Loucy (cell line): ENCODE results near the gene ACAA1.

ENCODE experiments used
- H2AFZ ChIP-seq: fragments of 200-600 bp; sonication (generic); 2 replicates; pipeline ENCODE4 v1.6.0; 2016; ENCODE audit warnings: antibody characterized with exemption, mild to moderate bottlenecking, low read length, moderate library complexity
- H3F3A ChIP-seq: fragments of 200-600 bp; 2 replicates; pipeline ENCODE4 v1.6.0; 2016; ENCODE audit warnings: antibody characterized with exemption, low read depth, mild to moderate bottlenecking
- H3K27me3 ChIP-seq: fragments of 200-600 bp; sonication (generic); 2 replicates; pipeline ENCODE4 v1.6.1; 2014; ENCODE audit warnings: low read length, mild to moderate bottlenecking; ENCODE audit not compliant: insufficient read depth, poor library complexity, severe bottlenecking
- H3K36me3 ChIP-seq: fragments of 200-600 bp; sonication (generic); 2 replicates; pipeline ENCODE4 v1.6.1; 2016; ENCODE audit warnings: low read length; ENCODE audit not compliant: insufficient read depth
- H3K4me1 ChIP-seq: fragments of 200-600 bp; sonication (generic); 2 replicates; pipeline ENCODE4 v1.5.1; 2014; ENCODE audit warnings: low read length, mild to moderate bottlenecking; ENCODE audit not compliant: insufficient read depth, poor library complexity, severe bottlenecking
- H3K4me2 ChIP-seq: fragments of 200-600 bp; sonication (generic); 2 replicates; pipeline ENCODE4 v1.6.0; 2014; ENCODE audit warnings: antibody characterized with exemption, low read length, low read depth, mild to moderate bottlenecking; ENCODE audit not compliant: poor library complexity, severe bottlenecking
- H3K4me3 ChIP-seq: fragments of 200-600 bp; sonication (generic); 2 replicates; pipeline ENCODE4 v1.5.1; 2014; ENCODE audit warnings: low read length, mild to moderate bottlenecking, mixed read lengths; ENCODE audit not compliant: poor library complexity, severe bottlenecking
- H3K79me2 ChIP-seq: fragments of 200-600 bp; sonication (generic); 2 replicates; pipeline ENCODE4 v1.6.1; 2014; ENCODE audit warnings: low read length; ENCODE audit not compliant: insufficient read depth
- H3K9ac ChIP-seq: fragments of 200-600 bp; sonication (generic); 2 replicates; pipeline ENCODE4 v1.6.0; 2014; ENCODE audit warnings: mild to moderate bottlenecking, low read depth, low read length, moderate library complexity; ENCODE audit not compliant: poor library complexity, severe bottlenecking
- H3K9me2 ChIP-seq: fragments of 200-600 bp; sonication (generic); replicated peaks from 2 replicates; pipeline ENCODE4 v1.6.1; 2016; ENCODE audit warnings: low read depth, low read length, mixed read lengths
- H3K9me3 ChIP-seq: fragments of 200-600 bp; sonication (generic); 2 replicates; pipeline ENCODE4 v1.6.1; 2014; ENCODE audit warnings: mild to moderate bottlenecking, antibody characterized with exemption, low read length, low read depth; ENCODE audit not compliant: insufficient read depth
- H4K20me1 ChIP-seq: fragments of 200-600 bp; sonication (generic); 2 replicates; pipeline ENCODE4 v1.6.0; 2014; ENCODE audit warnings: antibody characterized with exemption, low read length, mild to moderate bottlenecking; ENCODE audit not compliant: insufficient read depth, poor library complexity, severe bottlenecking
- CTCF ChIP-seq: fragments of 200-600 bp; sonication (generic); conservative IDR thresholded peaks from 2 replicates; pipeline ENCODE4 v1.5.1; 2014; ENCODE audit warnings: mild to moderate bottlenecking, antibody characterized with exemption, low read length
- EZH2phosphoT487 ChIP-seq: fragments of 200-600 bp; IDR thresholded peaks from 2 replicates; pipeline ENCODE4 v1.6.1; 2018; ENCODE audit warnings: antibody characterized with exemption, mild to moderate bottlenecking, moderate library complexity, borderline replicate concordance

Gene ACAA1

GRCh38 chr3:38086496-38086895, 50.4 kb downstream of the ACAA1 start:
- Histone ChIP-seq H3K4me2 (no peak overlapping the region), H3K4me1 (no peaks in the 10 kb centered on the region), H3K27me3 (no peaks in the 10 kb centered on the region), H3K9ac (no peak overlapping the region), H2AFZ (no peak overlapping the region), H3K4me3 (no peak overlapping the region), H3K79me2 (no peaks in the 10 kb centered on the region), H3K9me3 (peaks cover 3% of the 10 kb centered on the region; the same call in 1 of the 2 replicates), H3K36me3 (no peaks in the 10 kb centered on the region), H3F3A (peaks cover 7% of the 10 kb centered on the region), H3K9me2 (no peaks in the 10 kb centered on the region), H4K20me1 (no peaks in the 10 kb centered on the region)
- no peak for TF ChIP-seq CTCF
- no peak for TF ChIP-seq EZH2phosphoT487

- Histone ChIP-seq H2AFZ (no peak overlapping the region), H3F3A (peaks cover 7% of the 10 kb centered on the region), H3K9ac (no peak overlapping the region), H3K4me2 (no peak overlapping the region), H3K9me2 (no peaks in the 10 kb centered on the region), H3K9me3 (peaks cover 3% of the 10 kb centered on the region; the same call in 1 of the 2 replicates), H4K20me1 (no peaks in the 10 kb centered on the region), H3K27me3 (no peaks in the 10 kb centered on the region), H3K4me3 (no peak overlapping the region), H3K36me3 (no peaks in the 10 kb centered on the region), H3K79me2 (no peaks in the 10 kb centered on the region), H3K4me1 (no peaks in the 10 kb centered on the region)
- no peak for TF ChIP-seq CTCF
- TF ChIP-seq EZH2phosphoT487: no peak
Observed at GRCh38 chr3:38085943-38086324, 51.0 kb downstream of the ACAA1 start.

DNA sequence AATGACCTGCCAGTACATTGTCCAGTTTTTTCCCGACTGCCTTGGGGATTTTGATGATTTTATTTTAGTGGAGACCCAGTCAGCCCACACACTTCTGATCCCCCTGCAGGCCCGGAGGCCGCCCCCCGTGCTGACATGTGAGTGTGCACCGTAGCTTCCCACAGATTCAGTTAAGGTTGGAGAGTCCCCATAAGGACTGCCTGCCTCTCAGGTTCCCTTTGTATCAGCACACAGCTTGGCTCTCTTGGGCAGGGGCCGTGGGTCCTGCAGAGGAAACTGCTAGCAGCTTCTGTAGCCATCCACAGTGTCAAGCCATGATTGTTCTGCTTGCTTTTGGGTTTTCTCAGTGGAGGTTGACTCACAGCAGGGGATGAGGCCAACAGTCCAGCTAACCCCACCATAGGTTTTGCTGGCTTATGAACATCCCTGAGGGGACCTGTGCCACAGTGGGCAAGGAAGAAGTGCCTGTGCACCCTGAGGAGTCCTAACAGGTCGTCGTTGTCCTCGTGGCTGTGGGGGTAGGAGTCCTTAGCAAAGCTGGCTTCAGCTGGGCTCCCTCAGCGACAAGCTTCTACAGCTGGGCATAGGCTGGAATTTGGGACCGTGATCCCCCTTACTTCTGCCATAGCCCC, 51.5 kb downstream of the ACAA1 start:
- Histone ChIP-seq H3K4me2 (no peak overlapping the region), H3K4me3 (no peak overlapping the region), H3K79me2 (no peaks in the 10 kb centered on the region), H2AFZ (no peak overlapping the region), H4K20me1 (no peaks in the 10 kb centered on the region), H3K36me3 (no peaks in the 10 kb centered on the region), H3F3A (peaks cover 7% of the 10 kb centered on the region), H3K4me1 (no peaks in the 10 kb centered on the region), H3K9me2 (no peaks in the 10 kb centered on the region), H3K9ac (no peak overlapping the region), H3K27me3 (no peaks in the 10 kb centered on the region), H3K9me3 (peaks cover 3% of the 10 kb centered on the region; the same call in 1 of the 2 replicates)
- TF ChIP-seq EZH2phosphoT487 (no peak), CTCF (no peak)
